ENCODE data around the gene NDST3. TPM values are rescaled to one million over a fixed set of nuclear protein-coding genes. Genes with fewer than 3 reads are reported as not detected.
"Not testable (repeated sequence)": the region's sequence is repeated elsewhere in the genome, so short reads cannot be mapped to it uniquely, and the experiment has no call there.

The NDST3 gene
- total RNA-seq, 4 donors from 2014 or later = 0.11 to 2.4 (median 0.71) TPM

DNA sequence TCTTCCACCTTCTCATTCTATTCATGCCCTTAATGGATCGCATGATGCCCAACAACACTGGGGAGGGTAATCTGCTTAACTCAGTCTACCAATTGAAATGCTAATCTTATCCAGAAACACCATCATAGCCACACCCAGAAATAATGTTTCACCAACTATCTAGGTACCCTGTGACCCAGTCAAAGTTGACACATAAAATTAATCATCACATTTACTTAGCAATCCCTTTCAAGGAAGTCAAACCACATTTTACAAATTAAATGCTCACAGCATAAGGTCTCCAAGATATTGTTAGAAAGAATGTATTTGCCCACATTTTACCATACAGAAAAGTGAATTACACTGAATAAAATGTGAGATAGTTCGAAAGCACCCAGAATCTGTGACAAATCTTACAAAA is 226.0 kb downstream of the NDST3 start:
- Histone ChIP-seq H3K27ac (no peak overlapping the region), H3K9me3 (no peaks in the 10 kb centered on the region), H3K27me3 (no peaks in the 10 kb centered on the region), H3K4me3 (replicated peaks in 1 of 3) (no peak overlapping the region), H3K36me3 (no peaks in the 10 kb centered on the region), H3K4me1 (no peaks in the 10 kb centered on the region)
- intact Hi-C loops (cut with DNase I) = no loop called here
- TF ChIP-seq, protein P1, sequence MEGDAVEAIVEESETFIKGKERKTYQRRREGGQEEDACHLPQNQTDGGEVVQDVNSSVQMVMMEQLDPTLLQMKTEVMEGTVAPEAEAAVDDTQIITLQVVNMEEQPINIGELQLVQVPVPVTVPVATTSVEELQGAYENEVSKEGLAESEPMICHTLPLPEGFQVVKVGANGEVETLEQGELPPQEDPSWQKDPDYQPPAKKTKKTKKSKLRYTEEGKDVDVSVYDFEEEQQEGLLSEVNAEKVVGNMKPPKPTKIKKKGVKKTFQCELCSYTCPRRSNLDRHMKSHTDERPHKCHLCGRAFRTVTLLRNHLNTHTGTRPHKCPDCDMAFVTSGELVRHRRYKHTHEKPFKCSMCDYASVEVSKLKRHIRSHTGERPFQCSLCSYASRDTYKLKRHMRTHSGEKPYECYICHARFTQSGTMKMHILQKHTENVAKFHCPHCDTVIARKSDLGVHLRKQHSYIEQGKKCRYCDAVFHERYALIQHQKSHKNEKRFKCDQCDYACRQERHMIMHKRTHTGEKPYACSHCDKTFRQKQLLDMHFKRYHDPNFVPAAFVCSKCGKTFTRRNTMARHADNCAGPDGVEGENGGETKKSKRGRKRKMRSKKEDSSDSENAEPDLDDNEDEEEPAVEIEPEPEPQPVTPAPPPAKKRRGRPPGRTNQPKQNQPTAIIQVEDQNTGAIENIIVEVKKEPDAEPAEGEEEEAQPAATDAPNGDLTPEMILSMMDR (IDR thresholded peaks at IDR 0.05) = no peak
- no peak for TF ChIP-seq POLR2A (IDR thresholded peaks at IDR 0.05)
- 90 to 95% methylated on average over 2 of the region's 2 CpGs for WGBS, 2 donors
- no peak for DNase-seq

DNA sequence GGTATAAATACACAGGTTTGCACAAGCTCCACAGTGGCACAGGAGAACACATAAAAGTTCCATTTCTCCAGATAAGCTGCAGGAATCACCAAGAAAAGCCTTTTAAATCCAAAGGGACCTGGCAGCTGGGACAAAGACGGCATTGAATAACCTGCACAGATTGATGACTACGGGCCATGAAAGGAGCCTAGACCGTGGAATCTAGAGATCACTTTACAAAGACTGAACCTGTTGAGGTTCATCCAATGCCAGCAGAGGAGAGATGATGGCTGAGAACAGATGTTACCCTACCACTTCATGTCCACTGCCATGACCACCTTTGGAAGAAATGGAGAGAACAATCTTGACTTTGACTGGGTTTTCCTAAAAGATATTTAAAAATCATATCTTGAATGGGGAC is 229.8 kb downstream of the NDST3 start:
- H3K27me3 ChIP-seq = no peaks in the 10 kb centered on the region
- no peaks in the 10 kb centered on the region for H3K9me3 ChIP-seq
- no peak for TF ChIP-seq POLR2A (IDR thresholded peaks at IDR 0.05)
- TF ChIP-seq, protein P1 (IDR thresholded peaks at IDR 0.05) = no peak
- no peaks in the 10 kb centered on the region for H3K36me3 ChIP-seq
- no peaks in the 10 kb centered on the region for H3K4me1 ChIP-seq
- intact Hi-C loops (cut with DNase I) = no loop called here
- H3K27ac ChIP-seq = no peak overlapping the region
- DNase-seq = no peak
- 96% methylated on average over 3 of the region's 3 CpGs for WGBS, 2 donors
- H3K4me3 ChIP-seq (replicated peaks in 1 of 3) = no peak overlapping the region

DNA sequence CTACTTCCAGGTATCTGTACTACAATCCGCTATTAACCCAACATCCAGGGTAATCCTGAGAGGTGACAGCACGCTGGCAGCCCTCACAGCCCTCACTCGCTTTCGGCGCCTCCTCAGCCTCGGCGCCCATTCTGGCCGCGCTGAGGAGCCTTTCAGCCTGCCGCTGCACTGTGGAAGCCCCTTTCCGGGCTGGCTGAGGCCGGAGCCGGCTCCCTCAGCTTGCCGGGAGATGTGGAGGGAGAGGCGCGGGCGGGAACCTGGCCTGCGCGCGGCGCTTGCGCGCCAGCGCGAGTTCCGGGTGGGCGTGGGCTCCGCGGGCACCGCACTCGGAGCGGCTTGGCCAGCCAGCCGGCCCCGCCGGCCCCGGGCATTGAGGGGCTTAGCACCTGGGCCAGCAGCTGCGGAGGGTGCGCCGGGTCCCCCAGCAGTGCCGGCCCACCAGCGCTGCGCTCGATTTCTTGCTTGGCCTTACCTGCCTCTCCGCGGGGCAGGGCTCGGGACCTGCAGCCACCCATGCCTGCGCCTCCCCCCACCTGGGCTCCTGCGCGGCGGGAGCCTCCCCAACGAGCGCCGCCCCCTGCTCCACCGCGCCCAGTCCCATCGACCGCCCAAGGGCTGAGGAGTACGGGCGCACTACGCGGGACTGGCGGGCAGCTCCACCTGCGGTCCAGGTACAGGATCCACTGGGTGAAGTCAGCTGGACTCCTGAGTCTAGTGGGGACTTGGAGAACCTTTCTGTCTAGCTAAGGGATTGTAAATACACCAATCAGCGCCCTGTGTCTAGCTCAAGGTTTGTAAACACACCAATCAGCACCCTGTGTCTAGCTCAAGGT is 231.2 kb downstream of the NDST3 start:
- H3K27ac ChIP-seq = no peak overlapping the region
- H3K4me1 ChIP-seq = no peaks in the 10 kb centered on the region
- no peaks in the 10 kb centered on the region for H3K9me3 ChIP-seq
- TF ChIP-seq POLR2A (IDR thresholded peaks at IDR 0.05) = peak in 1 of 2 donors; percentile 45
- TF ChIP-seq, protein P1 (IDR thresholded peaks at IDR 0.05) = no peak
- peak; percentile 48 to 61 for DNase-seq
- H3K4me3 ChIP-seq (replicated peaks in 1 of 3) = peak overlapping the region in 2 of 3 donors; percentile 40 to 47
- intact Hi-C loops (cut with DNase I) = no loop called here
- no peaks in the 10 kb centered on the region for H3K27me3 ChIP-seq
- 28 to 46% methylated on average over 19 to 28 of the region's 64 CpGs for WGBS, 2 donors
- no peaks in the 10 kb centered on the region for H3K36me3 ChIP-seq

DNA sequence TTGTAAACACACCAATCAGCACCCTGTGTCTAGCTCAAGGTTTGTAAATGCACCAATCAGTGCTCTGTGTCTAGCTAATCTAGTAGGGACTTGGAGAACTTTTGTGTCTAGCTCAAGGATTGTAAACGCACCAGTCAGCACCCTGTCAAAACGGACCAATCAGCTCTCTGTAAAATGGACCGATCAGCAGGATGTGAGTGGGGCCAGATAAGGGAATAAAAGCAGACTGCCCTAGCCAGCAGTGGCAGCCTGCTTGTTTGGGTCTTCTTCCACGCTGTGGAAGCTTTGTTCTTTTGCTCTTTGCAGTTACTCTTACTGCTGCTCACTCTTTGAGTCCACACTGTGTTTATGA is 231.8 kb downstream of the NDST3 start:
- H3K36me3 ChIP-seq; H3K4me1 ChIP-seq; H3K27me3 ChIP-seq; H3K27ac ChIP-seq; H3K9me3 ChIP-seq; intact Hi-C loops (cut with DNase I); H3K4me3 ChIP-seq (replicated peaks in 1 of 3); DNase-seq: not testable (repeated sequence)
- whole genome bisulfite sequencing, 2 donors = 91 to 94% methylated on average over 4 of the region's 4 CpGs

DNA sequence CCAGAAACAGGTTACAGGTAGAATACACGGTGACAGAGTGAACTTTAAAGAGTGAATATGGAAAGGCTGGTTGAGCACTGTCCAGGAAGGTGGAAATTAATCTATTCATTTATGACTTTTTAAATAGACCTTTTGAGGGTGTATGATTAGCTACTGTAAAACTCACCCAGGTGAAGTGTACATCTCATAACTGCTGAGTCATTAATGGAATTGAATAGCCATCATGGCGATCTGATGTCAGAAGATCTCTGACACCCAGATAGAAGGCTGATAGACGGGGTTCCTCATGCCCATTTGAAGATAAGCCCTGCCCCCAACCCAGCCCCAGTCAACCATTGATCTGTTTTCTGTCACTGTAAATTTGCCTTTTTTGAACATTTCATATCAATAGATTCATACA is 234.5 kb downstream of the NDST3 start:
- intact Hi-C loops (cut with DNase I) = no loop called here
- TF ChIP-seq POLR2A (IDR thresholded peaks at IDR 0.05) = no peak
- TF ChIP-seq, protein P1 (IDR thresholded peaks at IDR 0.05) = no peak
- Histone ChIP-seq H3K4me3 (replicated peaks in 1 of 3) (no peak overlapping the region), H3K9me3 (no peaks in the 10 kb centered on the region), H3K4me1 (no peaks in the 10 kb centered on the region), H3K36me3 (no peaks in the 10 kb centered on the region), H3K27ac (no peak overlapping the region), H3K27me3 (no peaks in the 10 kb centered on the region)
- DNase-seq = no peak
- 84 to 87% methylated on average over 3 of the region's 3 CpGs for WGBS, 2 donors
